GM21737 (cell line): ENCODE measurements around the gene UNC5C.

Source experiments
- ATAC-seq: cut with Tn5 transposase; IDR thresholded peaks from one replicate; pipeline ENCODE4 v1.9.1; 2021; ENCODE audit warnings: mild to moderate bottlenecking, moderate library complexity; ENCODE audit not compliant: unreplicated experiment

The UNC5C gene

GRCh38 chr4:95360906-95361695 lies 187.7 kb downstream of the UNC5C start:
- ATAC-seq, result no peak

- no peak for ATAC-seq
These were observed 188.4 kb downstream of the UNC5C start for GRCh38 chr4:95360256-95360903.

- no peak for ATAC-seq
These were observed 190.4 kb downstream of the UNC5C start for GRCh38 chr4:95358421-95358820.

- ATAC-seq, result no peak
These were observed 193.8 kb downstream of the UNC5C start for GRCh38 chr4:95355021-95355420.

GRCh38 chr4:95348418-95348817 lies 200.4 kb downstream of the UNC5C start:
- no peak for ATAC-seq

DNA sequence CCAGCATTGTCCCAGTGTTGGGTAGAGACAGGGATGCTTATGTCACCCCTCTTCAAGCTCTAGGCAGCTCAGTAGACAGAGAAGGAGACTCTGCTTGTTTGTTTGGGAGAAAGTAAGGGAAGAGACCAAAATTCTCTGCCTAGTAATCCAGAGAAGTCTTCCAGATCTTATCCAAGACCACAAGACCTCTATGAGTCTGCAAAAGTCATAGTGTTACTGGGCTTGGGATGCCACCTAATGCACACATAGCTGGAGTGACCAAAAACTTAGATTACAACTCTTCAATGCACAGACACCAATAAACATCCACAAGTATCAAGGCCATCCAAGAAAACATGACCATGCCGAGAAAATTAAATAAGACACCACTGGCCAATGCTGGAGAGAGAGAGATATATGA lies 205.5 kb downstream of the UNC5C start:
- ATAC-seq, result no peak

DNA sequence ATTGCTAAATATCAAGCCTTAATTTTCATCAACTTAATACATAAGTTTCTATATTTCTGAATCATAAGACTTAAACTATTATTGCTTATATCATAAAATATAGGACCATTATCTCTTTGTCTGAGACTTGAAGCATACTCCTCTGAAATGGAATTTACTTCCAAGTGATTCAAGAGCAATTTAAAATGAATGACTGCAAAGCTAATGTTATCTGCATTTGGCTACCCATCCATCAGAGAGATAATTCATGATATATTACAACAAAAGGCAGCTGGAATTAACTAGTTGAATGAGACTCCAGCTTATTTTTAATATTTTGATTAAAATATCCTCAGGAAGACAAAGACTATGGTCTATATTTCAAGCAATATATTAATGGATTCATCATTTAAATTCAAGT lies 208.6 kb downstream of the UNC5C start:
- no peak for ATAC-seq

- ATAC-seq, result no peak
These were observed 223.1 kb downstream of the UNC5C start for GRCh38 chr4:95325665-95326064.

DNA sequence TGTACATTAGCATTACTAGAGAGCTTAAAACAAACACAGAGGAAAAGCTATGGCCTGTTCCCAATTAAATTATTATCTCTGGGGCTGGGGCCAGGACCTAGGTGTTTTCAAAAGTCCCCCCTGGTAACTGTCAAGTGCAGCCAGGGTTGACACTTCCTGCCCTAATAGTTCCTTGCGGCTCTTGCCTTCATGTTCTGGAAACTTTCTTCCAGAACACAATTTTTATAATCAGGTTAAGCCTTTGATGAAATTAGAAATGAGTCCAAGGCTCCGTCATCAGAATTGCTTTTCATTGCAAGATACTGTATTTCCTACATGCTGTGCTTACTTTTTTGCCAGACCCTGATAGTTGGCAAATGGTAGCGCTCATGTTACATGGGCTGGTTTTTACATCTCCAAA lies 229.6 kb downstream of the UNC5C start:
- ATAC-seq, result no peak

- ATAC-seq, result no peak
These were observed 230.3 kb downstream of the UNC5C start for GRCh38 chr4:95318483-95318882.

DNA sequence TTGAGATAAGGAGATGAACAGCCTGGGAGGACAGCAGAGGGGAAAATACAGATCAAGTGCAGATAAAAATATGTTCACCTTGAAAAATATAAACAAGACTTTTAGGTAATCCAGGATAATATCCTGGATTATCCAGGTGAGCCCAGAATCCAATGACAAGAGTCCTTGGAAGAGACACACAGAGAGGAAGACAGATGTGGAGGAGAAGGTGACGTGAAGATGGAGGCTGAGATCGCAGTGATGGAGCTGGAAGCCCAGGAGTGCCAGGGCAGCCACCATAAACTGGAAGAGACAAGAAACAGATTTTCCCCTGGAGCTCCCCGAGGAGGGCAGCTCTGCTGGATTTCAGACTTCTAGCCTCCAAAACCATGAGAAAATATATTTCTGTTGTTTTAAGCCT lies 230.7 kb downstream of the UNC5C start:
- ATAC-seq, result no peak

- ATAC-seq, result no peak
These were observed 231.5 kb downstream of the UNC5C start for GRCh38 chr4:95317085-95317793.

DNA sequence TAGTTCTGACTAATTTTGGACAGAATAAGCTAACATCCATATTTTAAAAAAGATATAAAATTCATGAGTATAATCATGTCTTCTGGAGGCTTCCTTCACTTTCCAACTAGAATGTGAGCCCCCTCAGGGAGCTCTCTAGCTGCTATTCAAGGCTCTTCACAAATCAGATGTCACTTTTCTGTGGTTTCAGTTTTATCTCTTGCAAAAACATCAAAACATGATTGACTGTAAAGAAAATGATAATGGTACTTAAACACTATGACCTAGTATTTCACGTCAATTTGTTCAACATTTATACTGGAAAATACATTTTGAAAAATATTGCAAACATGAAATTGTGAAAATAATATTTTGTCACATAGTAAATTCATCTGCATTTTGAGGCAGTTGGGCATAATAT lies 234.2 kb downstream of the UNC5C start:
- no peak for ATAC-seq

DNA sequence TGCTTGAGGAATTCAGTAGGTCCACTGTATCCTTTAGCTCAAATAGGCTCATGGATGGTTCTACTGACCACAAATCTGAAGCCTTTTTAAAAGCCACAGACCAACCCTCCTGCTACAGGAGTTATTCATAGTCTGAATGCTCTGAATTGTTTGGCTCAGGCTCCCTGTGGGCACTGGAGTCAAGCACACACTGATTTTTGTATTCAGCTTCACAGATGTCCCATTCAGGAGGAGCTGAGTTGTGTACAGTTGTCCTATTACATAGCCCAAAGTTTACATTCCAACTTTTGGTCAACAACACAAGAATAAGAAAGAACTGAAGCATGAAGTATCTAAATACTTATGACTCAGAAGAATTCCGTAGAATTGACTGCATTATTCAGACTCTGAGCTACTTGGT lies 243.9 kb downstream of the UNC5C start:
- no peak for ATAC-seq

DNA sequence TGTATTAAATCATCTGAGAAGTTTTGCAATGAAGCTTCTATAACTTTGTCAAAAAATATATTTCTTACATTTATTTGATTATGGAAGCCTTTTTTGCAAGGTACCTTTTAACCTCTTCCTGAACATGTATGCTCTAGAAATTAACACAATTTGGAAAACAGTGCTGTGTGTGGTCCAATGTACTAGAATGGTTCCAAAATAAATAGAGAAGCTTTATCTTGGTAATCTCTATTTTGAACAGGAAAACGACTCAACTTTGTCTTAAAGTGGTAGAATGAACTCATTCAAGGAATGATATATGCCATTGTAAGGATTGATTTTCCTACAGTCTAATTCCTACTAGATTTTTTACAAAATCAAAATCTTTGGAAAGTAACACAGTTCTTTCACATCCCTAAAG lies 248.5 kb downstream of the UNC5C start:
- ATAC-seq, result no peak

GRCh38 chr4:95296052-95296451 lies 252.7 kb downstream of the UNC5C start:
- no peak for ATAC-seq

DNA sequence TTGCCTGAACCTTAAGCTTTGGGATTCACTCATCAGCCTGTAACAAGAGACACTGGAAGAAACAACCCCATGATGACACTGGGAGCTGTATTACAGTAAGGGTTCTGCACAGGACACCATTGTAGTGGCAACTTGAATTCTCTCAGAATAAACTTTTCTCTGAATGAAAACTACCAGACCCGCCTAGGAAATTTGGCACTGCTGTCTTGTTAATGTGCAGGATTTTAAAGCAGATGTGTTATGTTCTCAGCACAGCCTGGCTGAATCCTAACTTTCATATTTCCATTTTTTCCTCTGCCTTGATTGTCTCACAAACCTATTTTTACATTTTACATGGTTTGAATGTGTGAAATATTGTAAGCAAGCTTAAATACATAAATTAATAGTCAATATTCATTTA lies 253.6 kb downstream of the UNC5C start:
- ATAC-seq, result no peak

DNA sequence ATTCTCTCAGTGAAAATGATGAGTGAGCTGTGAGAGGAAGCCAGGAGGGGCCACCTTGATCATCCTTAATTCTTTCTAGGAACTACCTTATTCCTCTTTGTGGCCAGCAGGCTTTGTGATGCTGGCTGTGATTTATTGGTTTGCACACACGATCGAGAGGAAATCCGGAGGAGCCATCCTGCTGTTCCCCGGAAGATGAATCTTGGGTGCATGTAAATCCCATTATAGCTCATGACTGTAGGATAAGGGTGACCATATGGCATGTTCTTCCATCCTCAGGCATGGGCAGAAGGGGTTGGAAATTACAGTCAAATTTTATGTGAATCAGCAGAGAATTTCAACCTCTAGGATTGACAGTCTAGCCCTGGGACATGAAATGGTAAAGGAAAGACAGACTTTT lies 254.5 kb downstream of the UNC5C start:
- ATAC-seq, result no peak

GRCh38 chr4:95293014-95293413 lies 255.8 kb downstream of the UNC5C start:
- no peak for ATAC-seq

DNA sequence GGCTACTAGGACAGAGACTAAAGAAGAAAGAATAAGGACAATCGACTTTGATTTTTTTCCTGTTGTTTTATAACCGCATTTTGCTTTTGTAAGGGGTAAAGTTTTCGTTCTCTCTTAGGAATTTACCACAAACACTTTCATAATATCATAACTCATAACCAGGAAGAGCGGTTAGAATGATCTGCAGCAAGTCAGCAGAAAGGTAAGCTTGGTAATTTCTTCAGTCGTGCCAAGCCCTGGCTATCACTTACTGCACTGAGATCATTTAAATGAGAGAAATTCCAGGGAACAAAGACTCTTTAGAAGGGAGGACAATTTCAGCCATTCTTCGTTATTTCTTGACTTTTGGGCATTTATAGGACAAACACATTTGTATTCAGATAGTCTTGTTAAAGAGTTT lies 258.1 kb downstream of the UNC5C start:
- ATAC-seq, result no peak

GRCh38 chr4:95289028-95289634 lies 259.6 kb downstream of the UNC5C start:
- no peak for ATAC-seq

- ATAC-seq, result no peak
These were observed 260.2 kb downstream of the UNC5C start for GRCh38 chr4:95288552-95288951.
